Upper lobe of right lung (tissue), 1 donor: ENCODE data around the gene CHTF8. TPM values are rescaled to one million over a fixed set of nuclear protein-coding genes. Genes with fewer than 3 reads are reported as not detected.
"Not testable (repeated sequence)": the region's sequence is repeated elsewhere in the genome, so short reads cannot be mapped to it uniquely, and the experiment has no call there.

Experiments
- ATAC-seq: fragments of 200-7000 bp; cut with Tn5 transposase; one replicate; pipeline ENCODE4 v1.9.1; 2020; ENCODE audit warnings: mild to moderate bottlenecking, moderate library complexity
- DNase-seq: peaks from one replicate; pipeline ENCODE4 v3.0.0-alpha.2; 2020
- H3K27ac ChIP-seq: fragments of 200-600 bp; one replicate; pipeline ENCODE4 v1.8.0; 2022
- H3K27me3 ChIP-seq: fragments of 200-600 bp; one replicate; pipeline ENCODE4 v1.8.0; 2022; ENCODE audit warnings: mild to moderate bottlenecking
- H3K36me3 ChIP-seq: fragments of 200-600 bp; one replicate; pipeline ENCODE4 v1.8.0; 2022
- H3K4me1 ChIP-seq: fragments of 200-600 bp; one replicate; pipeline ENCODE4 v1.8.0; 2022
- H3K4me3 ChIP-seq: fragments of 200-600 bp; one replicate; pipeline ENCODE4 v1.8.0; 2022; ENCODE audit warnings: mild to moderate bottlenecking
- H3K9me3 ChIP-seq: fragments of 200-600 bp; one replicate; pipeline ENCODE4 v1.8.0; 2022
- intact Hi-C: fragments of 100-400 bp; cut with DNase I; formaldehyde crosslinking; loops from one replicate; pipeline ENCODE4 v1.11.0; 2022
- total RNA-seq: library from RNA; stranded (reverse); fragmentation: NEBNext Ultra II Directional; extraction: Animal tissue kit (Norgen Biotek cat#: 25700); gene quantifications from one replicate; pipeline ENCODE4 v1.2.1, GENCODE V29; 2021
- TF ChIP-seq, protein P1 (sequence below): fragments of 200-600 bp; IDR thresholded peaks from one replicate; pipeline ENCODE4 v1.8.0; 2022; ENCODE audit warnings: antibody characterized with exemption
- donor health status: DM: no; HTN: yes; CAD: no; lungs with severe emphysema.

CHTF8 gene
- total RNA-seq, 1 donor from 2014 or later = 97.3 TPM

GRCh38 chr16:69131839-69132423 is 457 bp downstream of the CHTF8 start:
- Histone ChIP-seq H3K27me3 (no peaks in the 10 kb centered on the region), H3K9me3 (no peaks in the 10 kb centered on the region), H3K4me1 (peaks cover 20% of the 10 kb centered on the region), H3K4me3 (peak overlapping the region; percentile 87), H3K36me3 (peaks cover 19% of the 10 kb centered on the region), H3K27ac (peak overlapping the region; percentile 89)
- TF ChIP-seq, protein P1, sequence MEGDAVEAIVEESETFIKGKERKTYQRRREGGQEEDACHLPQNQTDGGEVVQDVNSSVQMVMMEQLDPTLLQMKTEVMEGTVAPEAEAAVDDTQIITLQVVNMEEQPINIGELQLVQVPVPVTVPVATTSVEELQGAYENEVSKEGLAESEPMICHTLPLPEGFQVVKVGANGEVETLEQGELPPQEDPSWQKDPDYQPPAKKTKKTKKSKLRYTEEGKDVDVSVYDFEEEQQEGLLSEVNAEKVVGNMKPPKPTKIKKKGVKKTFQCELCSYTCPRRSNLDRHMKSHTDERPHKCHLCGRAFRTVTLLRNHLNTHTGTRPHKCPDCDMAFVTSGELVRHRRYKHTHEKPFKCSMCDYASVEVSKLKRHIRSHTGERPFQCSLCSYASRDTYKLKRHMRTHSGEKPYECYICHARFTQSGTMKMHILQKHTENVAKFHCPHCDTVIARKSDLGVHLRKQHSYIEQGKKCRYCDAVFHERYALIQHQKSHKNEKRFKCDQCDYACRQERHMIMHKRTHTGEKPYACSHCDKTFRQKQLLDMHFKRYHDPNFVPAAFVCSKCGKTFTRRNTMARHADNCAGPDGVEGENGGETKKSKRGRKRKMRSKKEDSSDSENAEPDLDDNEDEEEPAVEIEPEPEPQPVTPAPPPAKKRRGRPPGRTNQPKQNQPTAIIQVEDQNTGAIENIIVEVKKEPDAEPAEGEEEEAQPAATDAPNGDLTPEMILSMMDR = no peak
- DNase-seq (peak; percentile 90), ATAC-seq (peak; percentile 88)
- intact Hi-C loops = loop anchor here (10.0 kb wide), 1 partner anchor 887 kb away; the partner anchor contains the start of gene PLA2G15

DNA sequence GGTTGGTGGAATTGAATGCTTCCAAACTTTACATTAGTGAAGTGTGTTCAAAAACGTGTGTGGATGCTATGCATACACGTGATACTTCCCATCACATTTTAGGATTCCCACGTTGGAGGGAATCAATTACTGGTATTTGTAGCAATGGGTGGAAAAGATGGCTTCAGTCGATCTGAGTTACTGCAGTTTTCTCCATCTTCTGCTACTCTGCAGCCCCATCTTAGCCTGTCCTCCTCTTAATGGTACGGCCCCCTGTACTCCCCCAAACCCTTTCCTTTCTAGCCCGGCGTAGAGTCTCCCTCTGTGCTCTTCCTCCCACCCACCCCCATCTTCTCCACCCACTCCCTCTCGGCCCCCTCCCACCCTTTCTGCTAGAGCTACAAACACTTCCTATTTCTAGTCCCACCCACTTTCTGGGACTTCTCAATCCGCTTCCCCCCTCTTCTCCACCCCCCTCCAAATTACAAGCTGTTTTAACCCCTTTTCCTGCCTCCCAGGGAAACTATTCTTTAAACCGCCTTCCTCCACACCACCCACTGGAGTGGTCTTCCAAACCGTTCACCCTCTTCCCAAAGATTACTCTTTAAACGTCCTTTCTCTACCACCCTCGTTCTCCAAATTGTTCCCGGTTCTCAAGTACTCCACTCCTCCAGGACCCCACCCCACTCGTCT is 1.1 kb downstream of the CHTF8 start:
- DNase-seq = peak; percentile 44
- no peaks in the 10 kb centered on the region for H3K9me3 ChIP-seq
- peaks cover 13% of the 10 kb centered on the region for H3K36me3 ChIP-seq
- TF ChIP-seq, protein P1 = no peak
- intact Hi-C loops = loop anchor here (10.0 kb wide), 1 partner anchor 887 kb away; the partner anchor contains the start of gene PLA2G15
- peak overlapping the region; percentile 89 for H3K27ac ChIP-seq
- ATAC-seq = peak; percentile 43
- H3K27me3 ChIP-seq = no peaks in the 10 kb centered on the region
- H3K4me1 ChIP-seq = peaks cover 20% of the 10 kb centered on the region
- peak overlapping the region; percentile 87 for H3K4me3 ChIP-seq

DNA sequence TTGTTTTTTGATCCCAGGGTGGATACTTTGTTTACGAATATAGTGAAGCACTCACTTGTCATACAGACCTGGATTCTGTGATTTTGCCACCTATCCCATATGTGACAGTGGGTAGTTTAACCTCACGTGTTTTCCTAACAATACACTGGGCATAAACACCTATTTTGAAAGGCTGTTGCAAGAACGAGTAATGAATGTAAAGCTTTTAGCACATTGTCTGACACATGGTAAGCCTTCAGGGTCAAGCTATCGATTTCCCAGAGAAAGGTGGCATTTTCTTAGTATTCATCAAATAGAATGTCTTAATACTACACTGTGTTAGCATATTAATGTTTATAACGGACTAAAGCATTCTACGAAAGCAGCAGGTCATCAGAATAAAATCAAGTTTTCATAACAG is 1.9 kb downstream of the CHTF8 start:
- Histone ChIP-seq H3K27ac (no peak overlapping the region), H3K9me3 (no peaks in the 10 kb centered on the region), H3K4me3 (no peak overlapping the region), H3K4me1 (peaks cover 20% of the 10 kb centered on the region), H3K27me3 (no peaks in the 10 kb centered on the region), H3K36me3 (peaks cover 10% of the 10 kb centered on the region)
- DNase-seq (no peak), ATAC-seq (no peak)
- TF ChIP-seq, protein P1 = no peak
- intact Hi-C loops = loop anchor here (10.0 kb wide), 1 partner anchor 886 kb away; the partner anchor contains the start of gene PLA2G15

GRCh38 chr16:69127966-69128510 is 4.3 kb downstream of the CHTF8 start:
- no peaks in the 10 kb centered on the region for H3K27me3 ChIP-seq
- intact Hi-C loops = no loop called here
- TF ChIP-seq, protein P1 = no peak
- H3K27ac ChIP-seq = no peak overlapping the region
- DNase-seq (peak; percentile 21), ATAC-seq (no peak)
- peaks cover 10% of the 10 kb centered on the region for H3K4me1 ChIP-seq
- no peaks in the 10 kb centered on the region for H3K9me3 ChIP-seq
- no peak overlapping the region for H3K4me3 ChIP-seq
- H3K36me3 ChIP-seq = peaks cover 10% of the 10 kb centered on the region

- DNase-seq, H3K27ac ChIP-seq, intact Hi-C loops, H3K4me3 ChIP-seq, H3K27me3 ChIP-seq, H3K9me3 ChIP-seq, ATAC-seq: not testable (repeated sequence)
- H3K36me3 ChIP-seq = peaks cover 10% of the 10 kb centered on the region
- peaks cover 10% of the 10 kb centered on the region for H3K4me1 ChIP-seq
Observed at GRCh38 chr16:69126801-69127200, 5.6 kb downstream of the CHTF8 start.

DNA sequence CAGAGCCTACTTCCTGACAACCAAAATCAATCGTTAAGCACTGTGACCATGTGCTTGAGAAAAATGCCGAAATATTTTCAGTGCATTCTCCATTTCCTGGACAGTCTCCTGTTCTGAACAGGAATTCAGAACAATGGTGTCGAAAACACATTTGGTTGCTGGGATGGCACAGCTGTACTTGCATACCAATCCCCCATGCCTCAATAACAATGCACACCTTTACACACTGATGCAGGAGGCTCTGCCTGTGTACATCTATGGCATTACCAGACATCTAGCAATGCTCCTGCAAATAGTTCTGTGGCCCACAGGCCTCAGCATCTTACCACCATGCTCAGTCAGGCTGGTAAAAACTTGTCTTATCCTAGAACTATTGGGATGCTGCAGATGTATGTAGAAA is 6.2 kb downstream of the CHTF8 start:
- H3K36me3 ChIP-seq = peaks cover 12% of the 10 kb centered on the region
- peaks cover 10% of the 10 kb centered on the region for H3K4me1 ChIP-seq
- H3K4me3 ChIP-seq = no peak overlapping the region
- intact Hi-C loops = no loop called here
- no peak for DNase-seq
- H3K9me3 ChIP-seq = no peaks in the 10 kb centered on the region
- no peaks in the 10 kb centered on the region for H3K27me3 ChIP-seq
- H3K27ac ChIP-seq = no peak overlapping the region
- no peak for ATAC-seq
- TF ChIP-seq, protein P1 = no peak

DNA sequence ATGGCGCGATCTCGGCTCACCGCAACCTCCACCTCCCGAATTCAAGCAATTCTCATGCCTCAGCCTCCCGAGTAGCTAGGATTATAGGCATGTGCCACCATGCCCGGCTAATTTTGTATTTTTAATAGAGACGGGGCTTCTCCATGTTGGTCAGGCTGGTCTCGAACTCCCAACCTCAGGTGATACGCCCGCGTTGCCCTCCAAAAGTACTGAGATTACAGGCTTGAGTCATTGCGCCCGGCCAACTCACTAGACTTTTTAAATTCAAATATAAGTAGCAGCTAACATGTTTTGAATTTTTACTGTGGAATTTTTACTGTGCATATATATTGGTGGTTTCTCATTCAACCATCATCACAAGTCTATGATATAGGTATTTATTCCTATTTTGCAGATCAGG is 7.4 kb downstream of the CHTF8 start:
- peak; percentile 32 for DNase-seq
- H3K27ac ChIP-seq, H3K4me3 ChIP-seq, H3K4me1 ChIP-seq, H3K9me3 ChIP-seq, intact Hi-C loops, H3K27me3 ChIP-seq, ATAC-seq: not testable (repeated sequence)
- H3K36me3 ChIP-seq = peaks cover 24% of the 10 kb centered on the region

GRCh38 chr16:69124406-69124805 is 8.0 kb downstream of the CHTF8 start:
- H3K4me1 ChIP-seq, H3K4me3 ChIP-seq, H3K27ac ChIP-seq, ATAC-seq, H3K27me3 ChIP-seq, H3K9me3 ChIP-seq, intact Hi-C loops: not testable (repeated sequence)
- DNase-seq = peak; percentile 46
- H3K36me3 ChIP-seq = peaks cover 30% of the 10 kb centered on the region
